HG03520 (cell line): Measurements from ENCODE around the gene ABCA1.
"Not testable (repeated sequence)": the region's sequence is repeated elsewhere in the genome, so short reads cannot be mapped to it uniquely, and the experiment has no call there.

Source experiments
- ATAC-seq: cut with Tn5 transposase; IDR thresholded peaks from one replicate; pipeline ENCODE4 v1.9.1; 2021; ENCODE audit warnings: mild to moderate bottlenecking, moderate library complexity; ENCODE audit not compliant: unreplicated experiment

Gene ABCA1

DNA sequence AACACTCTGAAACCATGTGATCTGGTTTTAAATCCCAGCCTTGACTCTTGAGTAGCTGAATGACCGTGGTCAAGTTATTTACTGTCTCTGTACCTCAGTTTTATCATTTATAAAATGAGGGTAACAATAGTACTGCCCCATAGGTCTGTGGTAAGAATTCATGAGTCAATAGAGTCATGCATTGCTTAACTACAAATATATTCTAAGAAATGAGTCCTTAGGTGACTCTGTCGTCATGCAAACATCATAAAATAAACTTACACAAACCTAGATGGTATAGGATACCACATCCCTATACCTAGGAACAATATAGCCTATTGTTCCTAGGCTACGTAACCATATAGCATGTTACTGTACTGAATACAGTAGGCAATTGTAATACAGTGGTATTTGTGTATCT lies 20.3 kb upstream of the ABCA1 start:
- no peak for ATAC-seq

DNA sequence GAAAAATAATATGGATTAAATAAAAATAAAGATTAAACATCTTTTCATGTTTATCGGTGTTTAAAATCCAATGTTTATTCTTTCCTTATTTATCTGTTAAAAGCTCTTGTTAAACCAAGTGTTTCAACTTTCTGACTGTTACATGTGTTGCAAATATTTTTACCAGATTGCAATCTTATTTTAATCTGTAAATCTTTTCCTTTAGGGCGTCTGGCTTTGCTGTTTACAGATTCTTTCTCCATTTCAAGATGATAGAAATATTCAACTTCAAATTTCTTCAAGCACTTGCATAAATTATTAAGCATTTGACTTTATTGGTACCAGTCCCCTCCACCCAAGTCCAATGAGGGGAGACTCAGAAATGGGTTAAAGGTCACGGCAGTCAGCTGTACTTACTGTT lies 16.9 kb upstream of the ABCA1 start:
- no peak for ATAC-seq

DNA sequence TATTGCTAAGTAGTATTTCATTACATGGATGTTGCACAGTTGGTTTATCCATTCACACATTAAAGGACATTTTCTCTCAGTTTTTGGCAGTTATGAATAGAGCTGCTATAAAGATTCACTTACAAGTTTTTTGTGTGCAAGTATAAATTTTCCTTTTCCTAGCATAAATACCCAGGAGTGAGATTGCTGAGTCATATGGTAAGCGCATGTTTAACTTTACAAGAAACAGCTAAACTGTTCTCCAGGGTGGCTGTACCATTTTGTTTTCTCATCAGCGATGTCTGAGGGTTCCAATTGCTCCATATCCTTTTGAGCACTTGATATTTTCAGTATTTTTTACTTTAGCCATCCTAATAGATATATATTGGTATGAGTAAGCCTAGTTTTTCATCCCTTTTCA lies 16.4 kb upstream of the ABCA1 start:
- ATAC-seq, result no peak

GRCh38 chr9:104941597-104941996 lies 13.6 kb upstream of the ABCA1 start:
- no peak for ATAC-seq

GRCh38 chr9:104936291-104936690 lies 8.3 kb upstream of the ABCA1 start:
- ATAC-seq, result no peak

DNA sequence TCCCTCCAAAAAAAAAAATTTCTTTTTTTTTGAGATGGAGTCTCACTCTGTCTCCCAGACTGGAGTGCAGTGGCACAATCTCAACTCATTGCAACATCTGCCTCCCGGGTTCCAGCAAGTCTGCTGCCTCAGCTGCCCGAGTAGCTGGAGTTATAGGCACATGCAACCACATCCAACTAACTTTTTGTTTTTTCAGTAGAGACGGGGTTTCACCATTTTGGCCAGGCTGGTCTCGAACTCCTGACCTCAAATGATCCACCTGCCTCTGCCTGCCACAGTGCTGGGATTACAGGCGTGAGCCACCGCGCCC lies 7.5 kb upstream of the ABCA1 start:
- not testable (repeated sequence) for ATAC-seq

DNA sequence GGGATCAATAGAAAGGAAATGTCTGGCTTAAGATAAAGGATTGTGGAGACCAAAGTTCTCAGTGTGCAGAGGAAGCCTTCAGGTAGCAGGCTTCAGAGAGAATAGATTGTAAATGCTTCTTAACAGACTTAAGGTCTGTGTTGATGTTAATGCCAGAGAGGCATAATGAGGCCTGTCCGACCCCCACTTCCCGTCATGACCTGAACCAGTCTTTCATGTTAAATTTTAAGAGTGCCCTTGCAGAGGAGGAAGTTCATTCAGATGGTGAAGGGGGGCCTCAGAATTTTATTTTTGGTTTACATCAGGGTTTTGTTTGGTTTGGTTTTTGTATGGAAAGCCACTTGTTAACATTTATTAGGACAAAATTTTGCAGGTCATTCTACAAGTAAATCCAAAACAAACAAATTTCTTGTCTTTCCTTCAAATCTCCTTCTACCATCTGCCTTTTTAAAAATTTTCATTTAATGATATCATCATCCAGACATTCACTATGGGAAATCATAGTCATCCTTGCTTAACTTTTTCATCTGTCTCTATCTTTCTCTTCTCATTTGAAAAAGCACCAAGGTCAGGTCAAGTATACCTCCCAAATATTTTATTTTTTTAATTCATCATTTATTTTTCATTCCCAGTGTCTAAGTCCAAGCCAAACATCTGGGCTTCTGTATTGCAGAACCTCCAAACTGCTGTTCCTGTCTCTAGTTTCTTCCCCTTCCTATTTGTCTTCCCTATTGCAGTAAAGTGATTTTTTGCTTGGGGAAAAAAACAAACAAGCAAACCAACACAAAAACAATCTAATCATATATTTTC lies 6.9 kb upstream of the ABCA1 start:
- ATAC-seq, result no peak

DNA sequence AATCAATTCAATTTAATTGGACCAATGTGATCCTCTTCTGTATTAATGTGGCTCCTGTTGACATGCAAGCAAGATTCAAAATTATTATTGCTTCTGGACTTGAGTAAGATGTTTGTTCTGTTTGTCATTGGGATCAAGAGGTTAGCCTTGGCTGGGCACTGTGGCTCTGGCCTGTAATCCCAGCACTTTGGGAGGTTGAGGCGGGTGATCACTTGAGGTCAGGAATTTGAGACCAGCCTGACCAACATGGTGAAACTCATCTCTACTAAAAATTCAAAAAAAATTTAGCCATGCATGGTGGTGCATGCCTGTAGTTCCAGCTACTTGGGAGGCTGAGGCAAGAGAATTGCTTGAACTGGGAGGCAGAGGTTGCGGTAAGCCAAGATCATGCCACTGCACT lies 5.1 kb upstream of the ABCA1 start:
- not testable (repeated sequence) for ATAC-seq

- no peak for ATAC-seq
Observed at GRCh38 chr9:104931256-104931655, 3.3 kb upstream of the ABCA1 start.

- no peak for ATAC-seq
Observed at GRCh38 chr9:104927216-104927911, 591 bp downstream of the ABCA1 start.

GRCh38 chr9:104923740-104924139 lies 4.2 kb downstream of the ABCA1 start:
- ATAC-seq, result peak; percentile 35

- no peak for ATAC-seq
Observed at GRCh38 chr9:104923289-104923688, 4.7 kb downstream of the ABCA1 start.

GRCh38 chr9:104922748-104923147 lies 5.2 kb downstream of the ABCA1 start:
- ATAC-seq, result not testable (repeated sequence)

DNA sequence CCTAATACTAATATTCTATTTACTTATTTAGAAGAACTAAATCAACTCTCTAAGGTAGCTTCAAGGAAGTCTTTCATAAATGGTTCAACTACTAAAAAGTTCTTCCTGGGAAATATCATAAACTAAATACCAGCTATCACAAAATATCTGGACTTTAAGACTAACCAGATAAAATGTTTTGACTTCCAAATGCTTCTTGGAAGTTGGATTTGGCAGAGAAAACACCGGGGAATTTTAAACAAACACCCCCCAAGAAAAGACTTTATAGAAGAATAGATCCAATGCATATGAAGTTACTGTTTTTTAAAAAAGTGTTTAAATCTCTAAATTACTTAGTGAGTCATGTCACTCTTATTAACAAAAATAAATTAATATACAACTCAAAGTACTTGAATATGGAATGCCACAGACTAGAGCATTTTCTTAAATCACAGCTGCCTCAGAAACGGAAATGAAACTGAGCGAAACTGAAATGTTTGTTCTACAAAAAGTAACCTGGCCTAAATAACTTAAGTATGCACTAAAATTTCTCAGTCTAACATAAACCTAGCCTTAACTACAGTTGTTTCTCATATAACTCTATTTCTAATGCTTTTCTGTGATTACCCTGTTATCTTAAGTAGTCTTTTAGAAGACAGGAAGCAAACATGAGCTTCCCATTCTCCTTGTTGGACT lies 6.8 kb downstream of the ABCA1 start:
- peak; percentile 51 for ATAC-seq

DNA sequence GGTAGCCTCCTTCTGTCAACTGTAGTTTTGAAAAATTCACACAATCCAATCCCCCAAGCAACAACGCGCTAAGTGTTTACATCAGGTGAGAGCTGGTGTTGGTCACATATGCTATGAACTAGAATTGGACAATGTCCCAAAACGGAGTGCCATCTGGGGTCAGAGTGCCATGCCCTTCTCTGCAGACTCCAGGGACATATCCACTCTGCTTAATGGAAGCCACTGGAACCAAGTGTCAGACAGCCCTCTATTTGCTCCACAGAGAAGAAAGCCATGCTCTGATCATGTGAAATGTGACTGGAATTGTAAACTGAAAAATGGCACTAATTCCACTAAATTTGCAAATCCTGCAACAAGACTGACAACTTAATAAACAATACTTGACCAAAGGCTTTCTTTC lies 12.2 kb downstream of the ABCA1 start:
- ATAC-seq, result no peak

- no peak for ATAC-seq
Observed at GRCh38 chr9:104915049-104915448, 12.9 kb downstream of the ABCA1 start.

DNA sequence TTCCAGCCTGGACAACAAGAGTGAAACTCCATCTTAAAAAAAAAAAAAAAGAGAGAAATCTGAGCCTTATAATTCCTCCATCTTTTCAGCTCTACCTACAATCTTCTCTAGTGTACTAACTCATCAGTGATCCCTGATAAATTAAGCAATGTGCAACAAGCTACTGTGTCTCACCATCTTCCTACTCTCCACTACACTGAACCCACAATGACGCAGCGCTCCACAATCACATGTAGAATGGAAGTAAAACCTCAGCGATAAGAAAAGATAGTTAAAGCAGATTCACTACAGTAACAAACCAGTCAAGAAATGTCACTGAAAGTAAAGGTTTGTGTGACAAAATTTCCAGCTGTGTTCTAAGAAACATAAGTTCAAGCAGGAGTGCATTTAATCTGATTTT lies 13.5 kb downstream of the ABCA1 start:
- no peak for ATAC-seq

DNA sequence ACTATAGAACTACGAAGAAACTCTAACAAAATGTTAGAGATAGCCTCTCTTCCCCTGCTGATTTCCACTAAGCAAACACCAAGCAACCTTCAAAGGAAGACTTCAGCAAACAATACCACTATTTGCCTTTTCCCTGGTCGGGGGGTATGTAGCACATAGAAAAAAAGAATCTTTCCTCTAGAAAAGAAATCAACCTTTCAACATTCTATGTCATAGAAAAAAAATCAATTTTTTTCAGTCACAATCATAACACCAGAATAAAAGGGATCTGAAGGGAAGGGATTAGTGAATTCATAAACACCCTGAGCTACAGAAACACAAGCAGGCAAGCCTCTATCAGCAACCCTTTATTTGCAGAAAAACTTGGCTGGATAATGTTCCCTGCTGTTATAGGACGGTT lies 15.3 kb downstream of the ABCA1 start:
- no peak for ATAC-seq

DNA sequence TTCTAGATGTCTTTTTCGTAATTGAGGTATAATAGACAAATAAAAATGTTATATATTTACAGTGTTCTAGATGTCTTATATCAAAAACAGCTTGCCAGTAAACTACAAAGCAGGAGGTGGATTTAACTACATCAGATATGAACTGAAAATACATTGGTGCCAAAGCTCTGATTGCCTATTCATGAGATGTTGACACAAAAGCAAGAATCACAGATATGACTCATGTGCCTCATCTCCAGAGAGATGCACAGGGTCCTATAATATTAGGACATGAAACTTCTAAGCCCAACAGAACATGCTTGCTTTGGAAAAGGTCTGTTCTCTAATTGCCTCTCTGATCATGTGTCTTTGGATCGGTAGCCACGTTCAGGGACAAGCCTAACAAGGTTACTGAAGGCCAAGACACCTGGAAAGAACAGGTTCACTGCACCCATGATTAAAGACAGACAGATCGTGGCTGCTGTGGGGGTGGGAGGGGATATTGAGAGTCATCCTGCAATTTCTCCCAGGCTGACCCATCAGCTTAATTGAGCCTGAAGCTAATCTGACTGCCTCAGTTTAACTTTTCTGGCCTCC lies 16.8 kb downstream of the ABCA1 start:
- no peak for ATAC-seq

- ATAC-seq, result no peak
Observed at GRCh38 chr9:104907278-104907951, 20.5 kb downstream of the ABCA1 start.
